A172 (cell line): ENCODE measurements around the gene ZNRF2. TPM values are rescaled to one million over a fixed set of nuclear protein-coding genes. Genes with fewer than 3 reads are reported as not detected.
"Not testable (repeated sequence)": the region's sequence is repeated elsewhere in the genome, so short reads cannot be mapped to it uniquely, and the experiment has no call there.

Source experiments
- DNase-seq: peaks from one replicate; pipeline ENCODE4 v3.0.0-alpha.2; 2015; ENCODE audit warnings: low spot score
- total RNA-seq: library from RNA; depleted of rRNA; stranded (reverse); fragments of >200 nt; shearing (Covaris generic); gene quantifications from 2 replicates; pipeline ENCODE4 v1.2.3, GENCODE V29; 2014

Gene ZNRF2
- total RNA-seq, 1 experiment from 2014 or later, result 15.0 TPM

DNA sequence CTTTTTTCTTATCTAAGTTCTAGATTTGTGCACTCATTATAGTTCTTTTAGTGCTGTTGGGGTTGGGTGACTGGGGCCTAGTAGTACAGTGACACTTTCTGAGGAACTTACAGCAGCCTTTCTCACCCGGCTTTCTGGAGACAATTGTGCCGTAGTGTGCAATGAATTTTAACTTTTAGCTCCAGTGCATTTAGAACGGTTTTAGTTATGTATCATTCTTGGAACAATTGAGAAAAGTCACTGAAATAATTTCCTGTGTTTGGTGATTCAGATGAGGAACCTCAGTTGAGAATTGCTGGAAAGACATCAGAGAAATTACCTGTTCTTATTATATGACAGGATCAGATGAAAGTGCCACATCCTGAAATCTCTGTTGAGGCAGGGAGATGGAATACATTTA is 3.2 kb downstream of the ZNRF2 start:
- not testable (repeated sequence) for DNase-seq

DNA sequence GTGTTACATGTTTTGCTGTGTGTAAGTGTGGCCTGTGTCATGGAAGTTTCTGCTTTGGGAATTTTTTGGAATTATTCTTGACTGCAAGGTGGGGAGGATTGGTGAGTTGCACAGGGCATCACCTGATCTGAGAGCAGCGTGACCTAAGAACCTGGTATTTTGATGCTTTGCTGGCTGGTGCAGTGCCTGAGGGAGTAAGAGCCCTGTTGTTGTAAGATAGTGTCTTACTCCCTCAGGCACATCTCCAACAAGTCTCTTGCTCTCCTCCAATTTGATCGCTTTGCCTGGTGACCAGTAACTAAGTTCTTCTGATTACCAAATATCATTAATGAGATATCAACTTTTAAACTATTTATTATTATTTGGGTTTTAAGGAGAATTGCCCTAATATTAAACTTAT is 5.2 kb downstream of the ZNRF2 start:
- not testable (repeated sequence) for DNase-seq

DNA sequence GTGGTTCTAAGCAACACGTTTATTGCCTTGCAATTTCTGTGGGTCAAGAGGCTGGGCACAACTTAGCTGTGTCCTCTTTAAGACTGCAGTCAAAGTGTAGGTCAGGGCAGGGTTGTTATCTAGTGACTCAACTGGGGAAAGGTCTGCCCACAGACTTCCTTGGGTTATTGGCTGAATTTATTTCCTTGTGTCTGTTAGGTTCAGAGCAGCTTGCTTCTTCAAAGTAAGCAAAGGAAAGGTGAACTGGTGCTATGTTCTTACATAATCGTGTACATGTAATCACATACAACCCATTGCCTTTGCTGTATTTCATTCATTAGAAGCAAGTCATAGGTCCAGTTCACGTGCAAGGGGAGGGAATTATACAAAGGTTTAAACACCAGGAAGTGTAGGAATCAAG is 5.9 kb downstream of the ZNRF2 start:
- peak; percentile 22 for DNase-seq

DNA sequence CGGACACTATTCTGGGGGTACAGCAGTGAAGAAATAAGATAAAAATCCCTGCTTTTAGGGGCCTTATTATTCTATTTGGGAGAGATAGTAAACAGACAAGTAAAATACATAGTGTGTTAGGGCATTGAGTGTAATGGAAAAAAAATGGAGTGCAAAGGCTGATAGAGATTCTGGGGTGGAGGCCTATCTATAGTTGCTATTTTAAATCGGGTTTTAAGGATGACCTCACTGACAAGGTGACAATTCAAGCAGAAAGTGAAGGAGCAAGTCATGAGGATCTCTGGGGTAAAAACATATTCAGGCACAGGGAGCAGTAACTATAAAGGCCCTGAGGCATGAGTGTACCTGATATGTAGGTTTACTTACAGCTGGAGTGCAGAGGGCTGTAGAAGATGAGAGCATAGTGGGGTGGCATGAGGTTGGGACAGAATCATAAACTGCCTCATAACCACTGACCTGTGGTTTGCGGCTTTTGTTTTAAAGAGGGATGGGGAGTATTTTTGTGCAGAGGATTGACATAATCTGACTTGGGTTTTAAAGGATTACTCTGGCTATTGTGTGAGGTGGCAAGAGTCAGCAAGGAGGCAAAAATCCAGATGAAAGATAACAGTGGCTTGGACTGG is 8.1 kb downstream of the ZNRF2 start:
- DNase-seq, result not testable (repeated sequence)

DNA sequence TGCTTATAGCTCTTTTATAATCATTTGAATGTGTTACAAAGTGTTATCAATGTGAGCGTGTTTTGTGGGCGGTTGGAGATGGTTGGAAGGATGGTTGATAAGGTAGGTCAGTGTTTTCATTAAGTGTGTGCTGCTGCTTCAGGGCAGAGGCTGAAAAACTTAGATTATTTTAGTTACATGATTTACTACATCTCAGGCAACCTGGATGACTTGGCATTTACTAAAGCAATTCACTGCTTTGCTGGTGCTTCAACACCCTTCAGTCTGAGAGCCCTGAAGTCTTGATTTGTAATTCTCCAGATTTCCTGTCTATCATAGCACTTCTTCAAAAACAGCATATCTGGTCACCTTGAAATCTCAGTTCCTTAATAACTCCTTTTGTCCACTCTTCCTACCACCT is 11.9 kb downstream of the ZNRF2 start:
- DNase-seq, result not testable (repeated sequence)

DNA sequence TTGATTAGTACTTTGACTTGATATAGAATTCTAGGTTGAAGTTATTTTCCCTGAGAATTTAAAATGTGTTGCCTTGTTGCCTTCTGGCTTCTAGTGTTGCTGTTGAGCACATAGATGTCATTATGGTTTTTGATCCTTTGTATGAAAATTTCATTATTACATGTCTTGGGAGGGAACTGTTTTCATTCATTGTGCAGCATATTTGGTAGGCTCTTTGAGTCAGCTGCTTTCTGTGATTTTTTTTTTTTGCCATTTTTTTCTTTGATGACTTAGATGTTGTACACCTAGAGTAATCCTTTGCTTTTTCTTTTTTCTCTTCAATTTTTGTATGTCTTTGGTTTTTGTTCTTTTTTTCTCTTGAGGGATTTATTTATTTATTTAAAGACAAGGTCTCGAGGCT is 13.1 kb downstream of the ZNRF2 start:
- DNase-seq, result not testable (repeated sequence)

DNA sequence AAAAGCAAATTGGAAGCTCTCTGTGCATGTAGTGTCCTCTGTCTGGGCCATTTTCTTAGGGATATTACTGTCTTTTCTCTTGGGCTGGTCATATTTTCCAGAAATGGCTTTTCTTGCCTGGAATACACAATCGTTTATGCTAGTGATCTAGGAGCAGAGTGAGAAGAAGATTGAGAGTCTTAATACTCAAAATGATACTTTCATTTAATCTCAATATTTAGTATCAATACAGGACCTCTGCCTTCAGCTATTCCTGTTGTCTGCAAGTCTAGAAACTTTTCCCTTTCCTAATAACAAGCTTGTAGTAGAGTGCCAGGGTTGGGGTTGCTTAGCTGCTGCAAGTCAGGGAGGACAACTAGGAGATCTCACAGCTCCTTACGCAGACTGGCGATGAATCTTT is 14.0 kb downstream of the ZNRF2 start:
- DNase-seq, result not testable (repeated sequence)

DNA sequence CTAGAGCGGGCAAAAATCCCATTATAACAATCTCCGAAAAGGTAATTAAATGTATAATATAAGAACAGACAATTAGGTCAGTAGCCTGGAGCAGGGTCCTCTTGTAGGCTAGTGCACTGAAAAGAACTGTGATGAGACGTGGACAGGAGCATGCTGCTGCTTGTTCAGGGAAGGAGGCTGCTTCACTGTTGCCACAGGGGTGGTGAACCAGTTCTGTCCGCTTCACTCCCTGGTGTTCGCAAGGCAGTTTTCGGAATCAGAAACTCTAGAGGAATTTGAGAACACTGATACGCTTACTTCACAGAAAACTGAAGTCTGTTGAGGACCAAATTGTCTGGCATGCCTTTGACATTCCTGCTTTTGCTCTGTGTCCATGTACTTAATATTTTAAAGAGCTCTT is 17.4 kb downstream of the ZNRF2 start:
- DNase-seq, result no peak

DNA sequence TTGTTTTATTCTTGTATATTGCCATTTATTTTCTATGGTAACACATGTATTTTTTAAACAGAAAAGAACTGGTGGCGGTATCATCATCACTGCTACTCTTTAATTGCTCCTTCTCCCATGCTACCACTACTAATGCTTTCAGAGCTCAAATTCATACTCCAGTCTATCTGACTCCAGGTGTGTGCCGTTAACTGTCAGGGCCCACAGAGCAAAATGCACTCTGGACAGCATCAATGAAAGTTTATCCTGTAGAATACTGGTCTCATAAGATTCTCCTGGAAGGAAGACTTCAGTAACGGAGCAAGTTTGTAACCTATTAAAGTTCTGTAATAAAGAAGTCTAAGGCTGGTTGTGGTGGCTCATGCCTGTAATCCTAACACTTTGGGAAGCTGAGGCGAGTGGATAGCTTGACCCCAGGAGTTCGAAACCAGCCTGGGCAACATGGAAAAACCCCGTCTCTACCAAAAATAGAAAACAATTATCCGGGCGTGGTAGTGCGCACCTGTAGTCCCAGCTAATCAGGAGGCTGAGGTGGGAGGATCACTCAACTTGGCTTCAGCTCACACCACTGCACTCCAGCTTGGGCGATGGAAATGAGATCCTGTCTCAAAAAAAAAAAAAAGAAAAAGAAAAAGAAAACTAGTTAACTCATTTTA is 18.4 kb downstream of the ZNRF2 start:
- DNase-seq, result no peak

DNA sequence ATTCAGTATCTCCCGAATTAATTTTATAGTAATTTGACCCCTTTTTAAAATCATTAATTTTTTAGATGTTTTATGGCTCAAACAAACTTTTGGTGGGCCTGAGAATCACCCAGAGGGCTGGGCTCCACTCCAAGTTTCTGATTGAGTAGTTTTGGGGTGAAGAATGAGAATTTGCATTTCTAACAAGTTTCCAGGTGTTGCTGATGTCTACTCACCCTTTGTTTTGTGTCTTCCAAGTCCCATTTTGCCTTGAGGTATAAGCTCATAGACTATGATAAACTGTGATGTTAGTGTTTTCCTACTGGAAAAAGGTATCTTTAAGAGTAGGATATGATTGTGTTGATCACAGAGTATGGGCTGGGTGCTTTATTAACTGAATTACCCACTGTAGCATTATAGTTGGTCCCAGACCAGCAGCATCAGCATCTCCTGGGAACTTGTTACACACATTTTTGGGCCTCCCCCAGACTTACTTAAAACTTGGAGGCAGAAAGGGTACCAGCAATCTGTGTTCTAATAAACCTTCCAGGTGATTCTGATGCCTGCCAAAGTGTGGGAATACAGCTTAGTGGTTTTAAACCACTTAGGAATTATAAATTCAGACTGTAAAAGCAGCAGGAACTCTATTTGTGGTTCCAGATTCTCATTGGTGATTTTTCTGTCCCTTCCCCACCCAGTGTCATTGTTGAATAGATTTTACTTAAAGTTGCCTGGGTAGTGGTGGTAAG is 19.1 kb downstream of the ZNRF2 start:
- no peak for DNase-seq

DNA sequence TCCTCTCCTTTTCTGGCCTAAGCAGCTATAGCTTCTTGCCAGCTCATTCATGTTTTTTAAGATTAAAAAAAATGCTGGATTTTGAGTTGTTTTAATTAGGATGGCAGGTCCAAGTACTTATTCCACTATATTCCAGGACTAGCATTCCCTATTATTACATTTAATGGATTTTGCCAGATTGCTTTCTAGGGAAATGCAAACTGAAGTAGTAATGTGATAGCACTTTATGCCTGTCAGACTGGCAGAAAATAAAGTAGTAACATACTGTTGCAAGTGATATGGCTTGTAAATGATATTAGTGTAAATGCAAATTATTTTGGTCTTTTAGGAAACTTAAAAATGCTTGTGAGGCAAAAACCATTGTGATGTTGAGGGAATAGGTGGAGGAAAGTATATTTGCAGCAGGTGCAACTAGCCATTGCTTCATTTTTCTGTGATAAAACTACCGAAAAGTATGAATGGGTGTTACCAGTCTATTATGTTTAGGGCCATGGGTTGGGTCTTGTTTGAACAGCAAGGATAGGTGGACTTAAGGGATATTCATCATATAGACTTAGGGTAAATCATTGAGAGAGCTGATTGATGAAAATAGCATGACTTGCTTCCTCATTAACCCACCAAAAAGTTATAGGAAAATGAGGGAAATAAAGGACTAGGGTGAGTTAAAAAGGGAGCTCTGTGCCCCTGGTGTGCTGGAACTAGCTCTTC is 19.9 kb downstream of the ZNRF2 start:
- DNase-seq, result no peak

DNA sequence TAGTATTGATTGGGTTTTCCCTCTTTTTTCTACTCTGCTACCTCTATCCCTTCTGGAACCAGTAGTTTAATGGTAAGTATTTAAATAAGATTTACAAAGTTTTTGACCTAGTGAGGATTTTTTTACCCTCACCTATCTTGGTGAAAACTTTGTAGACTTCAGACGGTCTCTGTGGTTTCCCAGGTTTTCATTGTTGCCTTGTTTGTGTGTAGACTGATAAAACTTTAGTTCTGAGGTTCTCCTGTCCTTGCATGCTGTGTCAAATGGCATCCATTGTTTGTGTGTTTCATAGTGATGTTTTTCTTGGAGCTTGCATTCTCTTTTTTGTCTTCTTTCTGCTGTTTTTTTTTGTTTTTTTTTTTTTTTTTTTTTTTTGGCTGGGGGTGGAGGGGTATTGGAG is 22.6 kb downstream of the ZNRF2 start:
- DNase-seq, result no peak

DNA sequence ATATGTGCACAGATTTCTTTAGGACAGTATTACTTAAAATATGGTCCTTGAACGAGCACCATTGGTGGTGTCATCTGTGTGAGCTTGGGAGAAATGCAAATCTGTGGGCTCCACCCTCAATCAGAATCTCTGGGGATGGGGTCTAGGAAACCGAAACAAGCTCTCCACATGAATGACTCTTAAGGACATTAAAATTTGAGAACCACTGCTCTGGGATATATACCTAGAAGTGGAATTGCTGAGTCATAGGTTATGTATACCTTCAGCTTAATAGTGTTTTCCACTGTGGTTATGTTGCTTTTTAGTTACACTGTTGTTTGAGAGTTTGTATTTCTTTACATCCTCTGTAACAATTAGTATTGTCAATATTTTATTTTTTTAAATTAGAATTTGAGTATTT is 24.0 kb downstream of the ZNRF2 start:
- DNase-seq, result peak; percentile 35

DNA sequence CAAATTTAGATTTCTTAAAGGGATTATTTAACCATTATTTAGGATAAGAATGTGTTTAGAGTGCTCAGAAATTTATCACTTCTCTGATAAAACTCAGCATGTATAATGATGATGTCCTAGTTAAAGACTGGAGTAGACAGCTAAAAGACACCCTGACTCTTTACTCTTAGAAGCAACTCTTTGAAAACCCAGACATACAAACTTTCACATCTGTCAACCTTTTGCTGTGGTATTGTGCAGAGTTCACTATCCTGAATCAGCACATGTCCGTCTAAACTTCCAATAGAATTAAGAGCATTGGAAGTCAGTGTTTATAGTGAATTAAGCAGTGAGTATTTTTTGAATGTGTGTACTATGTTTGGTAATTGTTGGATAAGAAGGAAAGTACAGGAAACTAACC is 24.9 kb downstream of the ZNRF2 start:
- DNase-seq, result no peak

DNA sequence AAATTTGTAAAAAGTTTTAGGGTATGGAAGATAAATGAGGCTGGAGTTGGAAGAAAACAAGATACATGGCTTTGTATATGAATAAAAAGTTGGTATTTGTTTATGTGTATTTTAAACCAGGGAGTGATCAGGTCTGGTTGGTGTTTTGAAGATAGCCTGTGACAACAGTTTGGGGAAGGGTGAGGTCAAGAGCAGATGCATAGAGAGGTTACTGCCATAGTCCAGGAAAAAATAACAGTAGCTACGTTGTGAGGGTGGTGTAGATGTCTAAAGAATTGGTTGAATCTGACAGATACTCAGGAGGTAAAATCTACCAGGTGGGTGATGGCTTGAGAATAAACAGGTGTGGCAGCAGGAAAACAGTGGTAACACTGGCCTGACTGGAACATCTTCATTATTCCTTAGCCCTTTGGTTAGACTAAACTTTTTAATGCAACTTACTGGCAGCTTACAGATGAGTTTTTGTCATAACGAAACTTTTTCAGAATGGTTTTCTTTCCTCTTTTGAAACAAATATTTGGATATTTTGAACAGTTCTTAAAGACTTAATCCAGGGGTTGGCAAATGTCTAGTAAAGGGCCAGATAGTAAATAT is 25.5 kb downstream of the ZNRF2 start:
- DNase-seq, result no peak

DNA sequence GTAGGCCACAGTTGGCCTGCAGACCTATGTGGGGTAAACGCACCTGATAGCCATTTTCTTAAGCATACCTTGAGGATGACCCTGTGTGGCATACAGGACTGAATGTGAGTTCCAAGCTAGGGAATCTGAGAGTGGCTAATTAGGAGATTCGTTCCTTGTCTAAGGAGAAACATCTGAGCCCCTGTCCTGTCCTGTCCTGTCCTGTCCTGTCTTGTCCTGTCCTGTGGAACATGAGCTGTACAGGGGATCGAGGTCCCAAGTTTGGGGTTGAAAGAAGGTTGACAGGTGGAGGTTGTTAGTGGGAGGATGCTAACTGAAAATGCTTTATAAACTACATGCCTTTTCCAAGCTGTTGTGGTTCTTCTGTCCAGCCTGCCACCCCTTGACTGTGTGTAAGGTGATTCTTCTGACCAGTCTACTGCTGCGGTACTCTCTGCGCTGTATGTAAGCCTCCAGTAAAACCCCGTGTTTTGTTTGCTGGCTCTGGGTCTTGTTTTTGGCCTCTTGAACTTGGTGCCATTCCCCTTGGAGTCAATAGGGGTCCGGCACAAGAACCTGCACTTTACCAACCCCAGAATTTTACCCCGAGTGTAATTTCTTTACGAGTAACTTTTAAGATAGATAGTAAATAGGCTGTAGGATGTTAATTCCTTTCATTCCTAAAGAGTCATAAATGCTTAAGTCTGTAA is 26.4 kb downstream of the ZNRF2 start:
- DNase-seq, result no peak

DNA sequence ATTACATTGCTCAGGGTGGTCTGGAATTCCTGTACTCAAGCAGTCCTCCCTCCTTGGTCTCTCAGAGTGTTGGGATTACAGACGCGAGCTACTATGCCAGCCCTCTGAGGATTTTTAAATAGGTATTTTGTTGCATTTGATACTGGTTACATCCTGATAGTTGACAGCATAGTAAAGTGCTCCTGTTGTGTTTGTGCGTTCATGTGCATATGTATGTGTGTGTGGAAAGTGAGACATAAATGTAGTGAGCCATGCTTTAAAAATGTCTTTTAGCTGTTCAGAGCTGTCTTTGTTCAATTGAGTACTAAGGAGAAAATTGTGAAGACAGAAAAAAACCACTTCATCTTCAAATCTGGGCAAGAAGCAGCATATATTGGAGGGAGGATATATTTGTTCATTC is 27.8 kb downstream of the ZNRF2 start:
- no peak for DNase-seq

DNA sequence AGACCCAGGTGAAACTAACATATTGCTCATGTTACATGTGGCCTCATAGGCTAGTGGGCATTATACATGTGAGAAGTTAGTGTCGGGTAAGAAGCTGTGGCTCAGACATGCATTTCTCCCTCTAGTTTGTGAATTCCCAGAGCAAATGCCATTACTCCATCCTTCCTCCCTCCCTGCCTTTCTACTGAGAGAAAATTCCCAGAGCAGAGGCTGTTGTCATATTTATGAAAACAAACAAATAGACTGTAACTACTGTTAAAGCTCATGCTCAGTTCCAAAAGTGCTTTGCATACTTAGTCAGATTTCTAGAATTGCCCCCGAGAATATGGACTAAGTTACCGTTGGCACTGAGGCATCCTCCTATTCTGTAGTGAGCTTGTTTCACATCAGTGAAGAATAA is 29.0 kb downstream of the ZNRF2 start:
- DNase-seq, result no peak

DNA sequence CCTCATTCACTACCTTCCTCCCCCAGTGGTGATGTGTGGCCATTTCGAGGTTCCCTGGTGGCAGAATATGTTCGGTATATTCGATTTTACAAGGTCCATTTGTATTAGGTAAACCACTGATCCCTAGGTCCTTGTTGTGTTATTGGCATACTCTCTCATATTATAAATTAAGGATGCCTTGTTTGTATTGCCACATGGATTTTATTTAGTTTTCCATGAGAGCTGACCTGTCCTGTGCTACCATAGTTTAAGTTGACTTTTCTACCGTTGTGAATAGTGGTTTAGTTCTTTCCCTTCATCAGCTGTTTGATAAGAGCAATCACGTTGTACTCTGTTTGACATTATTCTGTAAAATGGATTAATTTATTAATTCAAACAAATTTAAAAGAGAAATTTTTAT is 29.4 kb downstream of the ZNRF2 start:
- no peak for DNase-seq

DNA sequence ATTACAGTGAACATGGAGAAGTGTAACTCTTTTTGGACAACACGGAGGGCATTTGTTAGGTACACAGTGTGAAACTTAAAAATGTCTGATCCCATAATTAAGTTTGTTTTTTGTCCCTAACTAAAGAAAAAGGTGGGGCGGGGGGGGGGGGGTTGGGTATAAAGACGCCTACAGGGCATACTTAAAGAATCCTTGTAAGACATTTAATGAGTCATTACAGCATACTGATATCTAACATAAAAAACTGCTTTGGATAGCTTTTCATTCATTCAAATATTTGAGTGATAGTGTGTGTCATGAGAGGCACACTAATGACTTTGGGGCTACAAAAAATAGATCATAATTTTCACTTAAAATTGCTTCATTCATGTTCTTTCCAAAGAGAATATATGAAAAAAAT is 31.2 kb downstream of the ZNRF2 start:
- no peak for DNase-seq

DNA sequence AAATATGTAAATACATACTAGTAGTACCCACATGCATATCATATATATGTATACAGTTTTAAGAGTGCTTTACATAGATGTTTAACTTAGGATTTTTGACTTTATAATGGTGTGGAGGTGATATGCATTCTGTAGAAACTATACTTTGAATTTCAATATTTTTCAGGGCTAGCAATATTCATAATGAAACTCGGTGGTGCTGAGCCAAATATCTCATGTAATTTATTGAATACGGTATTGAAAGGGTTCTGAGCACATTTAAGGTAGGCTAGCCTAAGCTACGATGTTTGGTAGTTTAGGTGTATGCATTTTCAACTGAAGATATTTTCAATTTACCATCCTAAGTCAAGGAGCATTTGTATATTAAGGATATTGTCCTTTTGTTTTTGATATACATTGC is 36.0 kb downstream of the ZNRF2 start:
- DNase-seq, result no peak
